Stimulated activated CD4-positive, alpha-beta T cell treated with anti-CD3 and anti-CD28 coated beads, Interleukin-4, amount 100 ng/mL, for 48 hours (primary cell): ENCODE results near the gene DHX9.

ENCODE experiments used
- DNase-seq, 2 donors: peaks; one replicate each; pipeline ENCODE4 v3.0.0-alpha.2; 2020; ENCODE audit warnings: low read depth in 2 of 2

Gene DHX9

DNA sequence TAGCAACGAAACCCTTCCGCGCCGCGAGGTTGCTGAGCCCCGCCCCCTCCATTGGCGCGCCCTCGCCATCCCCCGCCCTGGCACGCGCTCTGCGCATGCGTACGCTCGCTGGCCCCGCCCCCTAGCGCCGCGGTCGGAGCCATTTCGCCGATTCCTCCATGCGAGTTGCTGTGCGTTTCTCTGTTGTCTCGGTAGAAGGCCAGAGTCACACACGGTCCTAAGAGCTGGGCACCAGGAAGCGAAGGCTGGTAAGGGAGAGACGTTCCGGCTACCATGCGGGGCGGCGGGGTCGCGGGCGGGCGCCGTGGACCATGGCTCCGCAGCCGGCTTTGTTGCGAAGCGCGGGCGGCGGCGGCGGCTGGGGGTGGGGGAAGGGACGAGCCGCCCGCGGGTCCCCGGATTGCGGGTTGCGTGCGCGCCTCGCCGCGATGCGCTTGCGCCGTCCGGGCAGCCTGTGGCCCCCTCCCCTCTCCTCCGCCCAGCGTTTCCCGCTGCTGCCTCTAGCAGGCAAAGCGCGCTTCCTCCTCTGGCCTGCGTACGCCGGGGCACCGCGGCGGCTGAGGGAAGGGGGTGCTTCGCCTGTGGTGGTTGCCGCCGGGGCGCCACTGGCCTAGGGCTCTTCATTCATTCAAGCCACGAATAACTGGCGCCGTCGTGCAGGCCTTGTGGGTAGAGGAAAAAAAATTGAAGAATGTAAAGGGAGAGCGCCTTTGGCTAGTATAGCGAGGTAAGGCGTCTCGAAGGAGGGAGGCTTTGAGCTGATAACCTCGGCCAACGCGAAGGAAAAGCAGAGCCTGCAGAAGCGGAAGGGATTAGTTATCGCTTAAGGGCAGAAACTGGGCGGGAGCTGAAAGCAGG lies at the start of gene DHX9:
Gene DHX9 (plus strand): TSS at position 139 of the 858 bp plus-strand sequence. CDS start 3,220 bp downstream, outside the sequence.
- peak; percentile 91 to 96 for DNase-seq

DNA sequence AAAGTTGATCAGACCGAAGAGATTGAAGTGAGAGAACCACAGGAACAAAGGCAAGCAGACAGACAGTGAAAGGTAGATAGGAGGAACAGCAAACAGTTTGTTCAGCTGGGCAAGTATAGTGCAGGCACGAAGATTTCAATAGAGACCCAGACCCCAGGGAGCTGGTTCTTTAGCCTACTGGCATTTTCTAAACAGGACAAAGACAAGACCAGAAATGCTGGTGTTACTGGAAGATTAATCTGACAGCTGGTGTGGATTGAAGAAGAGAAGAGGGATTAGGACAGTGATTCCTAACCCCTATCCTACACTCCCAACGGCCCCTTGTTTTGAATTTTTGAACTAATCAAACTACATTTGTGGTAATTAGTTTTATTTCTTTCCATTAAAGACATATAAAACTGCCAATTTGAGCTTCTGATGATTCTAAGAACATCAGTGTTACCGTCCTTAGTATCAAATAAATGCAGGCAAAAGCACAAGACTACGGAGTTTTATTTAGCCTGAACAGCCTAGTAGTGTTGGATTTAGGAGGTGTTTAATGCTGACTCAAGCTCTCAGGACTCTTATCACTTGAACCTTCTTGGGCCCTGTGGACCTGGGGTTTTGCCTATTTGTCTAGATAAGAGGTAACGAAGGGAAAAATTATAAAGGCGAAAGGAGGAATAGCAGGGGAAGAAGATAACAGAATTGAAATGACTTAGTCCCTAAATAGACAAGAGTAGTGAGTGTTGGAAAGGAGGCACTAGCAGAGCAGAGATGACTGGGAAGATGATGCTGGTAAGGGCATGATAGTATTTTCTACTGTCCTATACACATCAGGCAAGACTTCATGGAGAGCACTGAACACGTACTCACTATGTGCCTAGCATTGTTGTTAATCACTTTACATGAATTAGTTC lies 47.6 kb upstream of the DHX9 start:
- DNase-seq, result no peak

DNA sequence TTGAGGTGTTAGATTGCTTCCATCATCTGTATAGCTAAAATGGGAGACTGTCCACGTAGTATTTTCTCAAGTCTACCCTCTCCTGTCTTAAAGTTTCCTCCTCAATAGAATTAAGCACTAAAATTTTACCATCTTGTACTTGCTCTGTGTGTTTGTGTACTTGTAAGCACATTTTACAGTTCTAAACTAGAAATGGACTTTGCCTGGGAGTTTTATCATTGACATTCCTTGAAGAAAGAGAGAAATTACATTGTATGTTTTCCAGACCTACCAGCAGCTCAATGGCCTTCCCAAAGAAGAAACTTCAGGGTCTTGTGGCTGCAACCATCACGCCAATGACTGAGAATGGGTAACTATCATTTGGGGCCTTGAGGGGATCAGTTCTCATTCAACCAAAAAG lies 45.1 kb upstream of the DHX9 start:
- DNase-seq, result no peak

DNA sequence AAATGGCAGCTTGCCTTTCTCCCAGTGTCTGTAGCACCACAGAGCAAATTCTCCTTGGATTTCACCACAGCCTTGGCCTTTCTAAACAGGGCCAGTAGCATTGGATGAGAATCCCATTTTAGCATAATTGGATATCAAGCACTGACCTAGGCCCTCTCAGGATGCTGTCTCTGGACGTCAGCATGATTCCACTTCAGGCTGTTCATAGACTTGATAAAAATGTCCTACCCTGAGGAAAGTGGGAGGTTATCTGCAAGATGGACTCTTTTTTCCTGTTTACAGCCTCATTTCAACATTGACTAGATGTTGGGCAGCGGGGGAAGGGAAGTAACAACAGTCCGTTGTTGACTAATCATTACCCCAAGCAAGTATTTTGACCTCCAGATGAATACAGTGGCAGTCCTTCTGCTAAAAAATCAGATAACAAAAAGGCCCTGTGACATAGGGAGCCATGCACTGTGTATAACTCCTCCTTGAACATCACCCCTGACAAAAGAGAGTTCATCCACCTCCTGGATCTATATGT lies 44.4 kb upstream of the DHX9 start:
- no peak for DNase-seq

DNA sequence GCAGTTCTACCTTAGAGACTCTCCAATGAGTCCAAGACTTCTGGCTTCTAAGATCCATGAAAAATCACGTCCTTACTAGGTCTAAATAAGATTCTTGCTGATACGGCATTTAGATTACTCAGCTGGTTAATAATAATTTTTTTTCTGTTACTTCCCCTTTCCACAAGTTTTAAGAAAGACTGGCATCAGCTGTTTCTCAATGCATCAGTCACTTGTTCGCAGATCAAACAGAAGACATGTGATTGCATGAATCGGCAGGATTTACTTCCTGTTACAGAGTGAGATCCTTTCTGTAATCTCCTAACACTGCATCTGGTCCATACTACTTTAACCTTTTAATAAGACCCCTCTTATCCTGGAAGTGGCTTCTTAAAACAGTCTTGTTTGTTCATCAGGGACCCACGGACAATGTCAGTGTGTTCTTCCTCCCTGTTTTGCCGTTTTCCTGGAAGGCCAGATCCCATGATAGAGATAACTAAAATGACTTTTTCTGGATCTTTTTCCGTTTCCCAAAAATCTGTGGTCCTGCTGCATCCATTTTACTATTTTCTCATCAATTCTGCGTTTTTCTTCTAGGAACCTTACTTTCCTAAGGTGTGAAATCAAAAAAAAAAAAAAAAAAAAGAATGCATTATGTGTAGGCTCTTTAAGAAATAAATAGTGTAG lies 43.5 kb upstream of the DHX9 start:
- DNase-seq, result no peak

DNA sequence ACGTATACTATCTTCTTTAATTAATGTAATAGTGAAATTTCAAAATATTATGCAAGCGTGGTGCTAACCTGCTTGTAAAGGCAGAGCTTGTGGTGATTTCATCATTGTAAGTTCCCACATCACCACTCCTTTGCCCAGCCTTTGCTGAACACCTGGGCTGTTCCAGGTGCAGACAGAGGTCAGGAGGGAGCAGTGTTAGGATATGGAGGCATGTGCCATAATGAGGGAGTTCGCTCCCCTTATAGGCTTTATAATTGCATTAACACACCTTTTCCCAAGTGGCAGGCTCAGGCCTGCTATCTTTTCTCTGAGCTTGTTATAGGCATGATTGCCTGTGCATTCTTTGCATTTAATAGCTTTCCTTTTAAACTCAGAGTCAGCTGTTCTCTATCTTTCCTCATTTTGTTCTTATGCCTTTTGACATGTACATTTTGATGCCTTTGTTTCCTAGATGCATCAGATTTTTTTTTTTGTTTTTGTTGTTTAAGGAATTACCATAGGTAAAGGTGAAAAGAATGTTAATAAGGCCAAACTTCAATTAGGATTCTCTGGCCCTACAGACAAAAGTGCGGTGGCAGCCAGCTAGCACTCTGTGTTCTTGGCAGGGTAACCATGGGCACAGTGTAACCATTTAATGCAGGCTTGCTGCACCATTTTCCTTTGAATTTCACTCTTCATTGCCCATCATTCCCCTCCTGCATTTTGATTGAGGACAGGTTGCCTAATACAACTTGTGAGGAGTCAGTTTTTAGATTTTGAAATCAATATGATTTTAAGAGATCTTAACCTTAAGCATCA lies 36.9 kb upstream of the DHX9 start:
- DNase-seq, result no peak

DNA sequence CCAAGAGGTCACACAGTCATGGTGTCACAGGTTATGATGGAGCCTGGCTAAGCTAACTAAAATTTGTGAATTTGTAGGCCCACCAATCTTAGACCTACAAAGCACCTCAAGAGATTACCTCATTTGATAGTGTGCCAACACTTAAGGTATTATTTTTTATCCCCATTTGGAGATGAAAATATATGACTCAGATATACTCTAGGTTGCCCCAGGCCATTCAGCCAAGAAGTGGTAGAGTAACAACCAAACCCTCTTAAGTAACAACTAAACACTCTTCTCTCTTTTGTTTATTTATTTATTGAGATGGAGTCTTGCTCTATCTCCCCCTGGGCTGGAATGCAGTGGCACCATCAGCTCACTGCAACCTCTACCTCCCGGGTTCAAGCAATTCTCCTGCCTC lies 35.3 kb upstream of the DHX9 start:
- DNase-seq, result no peak

DNA sequence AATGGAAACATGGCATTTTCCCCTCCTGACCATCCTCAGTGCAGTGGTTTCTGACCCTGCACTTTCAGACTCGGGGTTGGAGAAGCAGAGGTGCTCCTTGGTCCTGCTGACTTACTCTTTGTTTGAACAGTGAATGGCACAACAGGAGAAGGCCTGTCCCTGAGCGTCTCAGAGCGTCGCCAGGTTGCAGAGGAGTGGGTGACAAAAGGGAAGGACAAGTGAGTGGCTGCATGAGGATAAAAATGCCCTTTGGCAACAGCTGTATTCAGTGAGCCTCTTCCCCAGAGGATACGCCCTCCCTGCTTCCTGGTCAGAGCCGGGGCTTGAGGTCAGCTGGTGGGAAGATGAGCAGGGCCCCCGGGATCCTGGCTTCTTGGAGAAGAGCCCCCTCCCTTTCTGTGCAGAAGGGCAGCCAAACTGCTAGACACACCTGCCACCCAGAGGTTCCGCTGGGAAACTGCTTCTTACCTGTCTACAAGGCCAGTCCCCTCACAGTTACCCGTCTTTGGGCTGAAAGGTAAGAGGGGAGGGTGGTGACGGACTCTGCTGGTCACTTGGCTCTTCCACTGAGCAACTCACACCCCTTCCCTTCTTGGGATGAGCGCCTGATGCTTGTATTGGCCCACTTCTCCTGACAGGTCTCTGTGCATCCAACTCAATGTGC lies 33.0 kb upstream of the DHX9 start:
- DNase-seq, result no peak

DNA sequence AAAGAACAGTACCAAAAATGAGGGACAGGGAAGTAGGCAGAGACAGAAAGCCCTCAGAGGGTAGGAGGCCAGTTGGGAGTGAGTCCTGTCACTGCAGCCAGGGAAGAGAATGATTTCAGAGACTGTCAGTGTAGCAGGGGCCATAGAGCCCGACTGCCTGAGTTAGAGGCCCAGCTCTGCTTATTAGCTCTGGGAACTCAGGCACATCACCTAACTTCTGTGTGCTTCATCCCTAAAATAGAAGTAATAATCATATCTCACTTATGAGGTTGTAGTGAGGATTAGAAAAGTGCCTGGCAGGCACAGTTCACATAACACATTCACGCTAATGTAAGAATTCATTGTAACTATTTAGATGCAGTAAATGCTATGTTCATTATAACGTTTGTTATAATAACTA lies 31.2 kb upstream of the DHX9 start:
- DNase-seq, result no peak

DNA sequence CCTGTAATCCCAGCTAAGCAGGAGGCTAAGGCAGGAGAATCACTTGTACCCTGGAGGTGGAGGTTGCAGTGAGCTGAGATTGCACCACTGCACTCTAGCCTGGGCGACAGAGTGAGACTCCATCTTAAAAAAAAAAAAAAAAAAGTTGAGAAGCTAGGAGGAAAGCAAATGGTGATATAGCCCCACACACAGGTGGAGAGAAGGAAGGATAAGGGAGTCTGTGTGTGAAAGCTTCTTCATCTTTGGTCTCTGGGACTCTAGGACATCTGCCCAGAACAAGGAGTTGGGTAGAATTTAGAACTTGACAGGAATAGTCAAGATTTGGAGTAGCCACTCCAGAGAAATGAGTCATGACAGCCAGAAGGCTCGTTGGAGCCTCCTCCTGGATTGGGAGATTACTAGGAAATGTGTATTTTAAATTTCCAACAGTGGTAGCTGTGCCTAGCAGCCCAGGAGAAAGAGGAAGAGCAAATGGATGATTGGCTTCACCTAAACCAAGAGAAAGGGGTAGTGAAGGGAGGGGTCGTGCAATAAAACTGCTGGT lies 29.7 kb upstream of the DHX9 start:
- no peak for DNase-seq

DNA sequence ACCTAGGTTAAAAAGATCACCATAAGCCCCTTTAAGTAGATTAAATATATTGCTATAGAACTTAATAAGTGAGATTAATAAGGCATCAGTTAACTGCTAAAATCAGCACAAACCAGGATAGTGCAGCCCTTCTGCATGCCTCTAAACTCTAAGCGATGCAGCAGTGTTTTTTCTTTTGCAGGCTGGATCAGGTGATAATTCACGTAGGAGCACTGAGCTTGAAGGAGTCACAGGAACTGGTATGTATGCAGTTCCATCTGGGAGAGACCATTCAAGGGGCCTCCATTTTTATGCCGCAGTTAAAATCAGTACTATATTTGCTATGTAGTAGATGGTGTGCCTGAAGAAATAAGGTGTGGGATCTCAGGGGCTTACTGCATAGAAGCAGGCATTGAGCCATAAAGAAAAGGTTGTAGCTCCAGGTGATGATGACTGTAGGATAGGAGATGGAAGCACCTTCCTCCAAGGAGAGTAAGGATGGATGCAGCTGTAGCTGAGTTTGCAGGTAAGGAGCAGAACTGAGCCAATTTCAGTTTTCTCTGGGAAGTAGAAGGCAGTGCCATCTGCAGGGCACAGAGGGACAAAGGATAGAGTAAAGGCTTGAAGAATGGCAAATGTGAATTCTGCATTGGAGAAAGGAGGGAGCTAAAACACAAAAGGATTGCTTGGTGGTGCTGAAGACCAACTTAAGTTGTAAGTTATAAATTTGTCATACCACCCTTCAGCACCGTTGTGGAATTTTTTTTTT lies 27.0 kb upstream of the DHX9 start:
- no peak for DNase-seq

DNA sequence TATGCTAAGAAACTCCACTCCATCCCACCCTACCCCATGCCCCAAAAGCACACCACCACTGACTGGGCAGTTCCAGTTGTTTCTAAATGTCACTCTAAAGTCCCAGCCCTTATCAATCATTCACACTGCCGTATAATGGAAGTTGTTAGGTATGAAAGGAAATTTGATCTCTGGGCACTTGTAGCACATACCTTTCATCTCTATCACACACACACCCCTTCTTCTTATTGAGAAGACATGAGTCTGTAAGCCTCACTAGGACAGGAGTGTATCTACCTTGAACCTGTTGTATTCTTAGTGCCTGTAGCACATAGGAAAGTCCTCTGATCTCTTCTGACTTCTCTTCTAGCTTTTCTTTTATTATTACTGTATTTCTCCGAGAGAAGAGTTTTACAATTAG lies 22.3 kb upstream of the DHX9 start:
- DNase-seq, result no peak

DNA sequence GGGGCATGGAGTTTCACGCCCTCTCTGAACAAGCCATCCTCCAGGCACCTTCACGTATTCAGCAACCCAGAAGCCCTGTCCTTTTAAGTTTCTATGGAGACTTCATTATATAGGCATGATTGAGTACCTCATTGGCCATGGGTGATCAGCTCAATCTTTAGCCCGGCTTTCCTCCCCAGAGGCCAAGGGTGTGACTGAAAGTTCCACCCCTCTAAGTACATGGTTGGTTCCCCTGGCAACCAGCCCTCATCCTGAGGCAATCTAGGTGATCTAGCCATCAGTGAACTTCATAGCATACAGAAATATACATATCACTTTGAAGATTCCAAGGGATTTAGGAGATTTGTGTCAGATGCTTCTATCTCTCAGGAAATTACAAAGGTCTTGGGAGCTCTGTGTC lies 21.3 kb upstream of the DHX9 start:
- DNase-seq, result no peak

DNA sequence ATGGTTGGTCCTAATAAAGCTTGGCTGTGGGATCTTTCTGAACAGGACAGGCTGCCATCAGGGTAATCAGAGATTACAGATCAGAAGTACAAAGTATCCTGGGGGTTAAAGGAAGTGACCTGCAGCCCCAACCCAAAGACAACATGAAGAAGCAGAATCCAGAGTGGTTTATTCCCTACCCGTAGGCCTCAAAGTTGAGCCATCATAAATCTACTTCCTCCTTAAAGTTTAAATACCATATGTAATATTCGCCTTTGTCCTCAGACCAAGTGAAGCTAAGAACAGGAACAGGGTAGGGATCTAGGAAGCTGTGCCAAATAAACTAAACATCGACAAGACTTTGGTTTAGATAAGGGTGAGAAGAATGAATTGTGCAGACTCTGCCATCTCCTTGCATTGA lies 15.9 kb upstream of the DHX9 start:
- DNase-seq, result no peak

DNA sequence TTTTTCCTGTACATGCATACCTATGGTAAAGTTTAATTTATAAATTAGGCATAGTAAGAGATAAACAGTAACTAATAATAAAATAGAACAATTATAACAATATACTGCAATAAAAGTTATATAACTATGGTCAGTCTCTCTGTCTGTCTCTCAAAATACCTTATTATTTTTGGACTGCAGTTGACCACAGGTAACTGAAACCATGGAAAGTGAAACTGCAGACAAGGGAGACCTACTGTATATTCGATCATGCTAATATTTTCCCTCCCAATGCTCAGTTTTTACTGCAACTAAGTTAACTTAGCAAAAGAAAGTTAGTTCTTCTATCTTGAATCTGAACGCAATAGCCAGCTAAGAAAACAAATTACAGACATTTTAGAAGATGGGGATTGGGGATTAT lies 12.3 kb upstream of the DHX9 start:
- no peak for DNase-seq

DNA sequence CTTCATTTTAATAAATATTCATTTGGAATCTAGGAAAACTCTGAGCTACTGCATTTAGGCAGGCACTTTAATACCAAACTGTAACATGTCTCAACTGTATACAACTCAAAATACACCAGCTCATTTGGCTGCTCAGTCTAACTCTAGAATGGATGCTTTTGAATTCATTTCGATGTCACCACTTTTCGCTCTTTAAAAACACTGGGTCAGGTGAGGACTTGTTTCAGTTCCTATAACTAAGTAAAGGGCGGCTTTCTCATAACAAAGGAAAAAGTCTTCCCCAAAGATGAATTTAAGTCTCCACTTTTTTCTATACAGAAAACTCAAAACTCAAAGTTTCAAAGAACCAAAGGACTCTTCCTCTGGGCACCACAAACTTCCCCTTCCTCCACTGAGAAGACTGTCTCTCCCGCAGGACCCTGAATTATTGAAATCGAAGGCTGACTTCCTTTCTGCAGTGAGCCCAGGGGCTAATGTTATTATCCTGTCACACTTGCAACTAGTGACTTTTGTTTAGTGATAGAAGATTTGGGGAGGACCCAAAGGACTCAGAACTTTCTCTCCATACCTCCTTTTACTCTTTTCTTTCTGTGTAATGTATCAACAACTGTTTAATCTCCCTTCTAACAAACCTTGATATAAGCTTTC lies 9.7 kb upstream of the DHX9 start:
- no peak for DNase-seq

DNA sequence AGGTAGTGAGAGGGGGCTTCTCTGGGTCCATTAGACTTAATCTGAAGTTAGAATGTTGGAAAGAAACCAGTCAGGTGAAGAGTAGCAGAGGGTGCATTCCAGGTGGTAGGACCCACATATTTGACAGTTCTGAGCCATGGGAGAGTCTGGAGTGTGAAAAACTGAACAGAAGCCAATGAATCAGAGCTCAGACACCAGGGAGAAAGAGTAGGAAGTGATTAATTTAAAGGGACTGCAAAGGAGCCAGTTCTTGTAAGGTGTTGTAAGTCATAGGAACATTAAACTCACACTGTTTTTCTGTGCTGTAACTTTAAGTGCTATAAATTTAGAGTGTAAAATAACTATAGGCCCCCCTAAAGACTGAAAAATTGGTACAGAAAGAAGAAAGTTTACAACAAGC lies 5.9 kb upstream of the DHX9 start:
- DNase-seq, result no peak

DNA sequence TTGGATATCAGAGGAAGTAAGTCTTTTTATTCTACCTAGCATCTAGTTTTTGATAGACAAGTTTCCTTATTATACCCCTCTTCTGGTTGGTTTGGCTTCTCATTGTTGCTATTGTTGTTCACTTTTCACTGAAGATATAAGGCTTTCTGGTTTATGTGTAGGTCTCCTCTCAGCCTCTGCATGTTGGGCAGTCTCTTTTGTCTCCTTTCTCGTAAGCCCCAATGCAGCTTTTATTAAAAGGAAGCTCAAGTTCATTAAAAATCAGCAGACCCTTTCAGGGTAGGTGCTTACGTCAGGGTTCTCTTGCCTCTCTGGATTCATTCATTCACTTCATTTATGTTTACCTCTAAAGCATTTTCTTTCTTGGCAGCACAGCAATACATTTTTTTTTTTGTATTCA lies 4.8 kb upstream of the DHX9 start:
- no peak for DNase-seq

DNA sequence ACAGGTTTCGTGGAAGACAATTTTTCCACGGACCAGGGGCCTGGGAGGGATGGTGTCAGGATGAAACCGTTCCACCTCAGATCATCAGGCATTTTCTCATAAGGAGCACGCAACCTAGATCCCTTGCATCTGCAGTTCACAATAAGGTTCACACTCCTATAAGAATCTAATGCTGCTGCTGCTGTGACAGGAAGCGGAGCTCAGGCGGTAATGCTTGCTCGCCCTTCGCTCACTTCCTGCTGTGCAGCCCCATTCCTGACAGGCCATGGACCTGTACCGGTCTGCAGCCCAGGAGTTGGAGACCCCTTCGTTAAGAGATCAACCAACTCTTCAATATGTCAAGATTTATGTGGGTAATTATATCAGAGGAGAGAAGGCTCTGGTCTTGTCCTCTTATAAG lies 3.3 kb upstream of the DHX9 start:
- DNase-seq, result no peak
